NT2/D1 (cell line): Measurements from ENCODE around the gene PLXNA1.

ENCODE experiments used
- SUZ12 ChIP-seq: IDR thresholded peaks from 2 replicates; pipeline ENCODE4 v1.6.1; 2011; ENCODE audit not compliant: insufficient read length, insufficient read depth; ENCODE audit errors: extremely low read depth
- YY1 ChIP-seq: IDR thresholded peaks from 2 replicates; pipeline ENCODE4 v1.6.1; 2011; ENCODE audit not compliant: insufficient read length, insufficient read depth
- ZNF274 ChIP-seq: IDR thresholded peaks from 2 replicates; pipeline ENCODE4 v1.6.1; 2011; ENCODE audit warnings: mild to moderate bottlenecking, low read depth, low read length

DNA sequence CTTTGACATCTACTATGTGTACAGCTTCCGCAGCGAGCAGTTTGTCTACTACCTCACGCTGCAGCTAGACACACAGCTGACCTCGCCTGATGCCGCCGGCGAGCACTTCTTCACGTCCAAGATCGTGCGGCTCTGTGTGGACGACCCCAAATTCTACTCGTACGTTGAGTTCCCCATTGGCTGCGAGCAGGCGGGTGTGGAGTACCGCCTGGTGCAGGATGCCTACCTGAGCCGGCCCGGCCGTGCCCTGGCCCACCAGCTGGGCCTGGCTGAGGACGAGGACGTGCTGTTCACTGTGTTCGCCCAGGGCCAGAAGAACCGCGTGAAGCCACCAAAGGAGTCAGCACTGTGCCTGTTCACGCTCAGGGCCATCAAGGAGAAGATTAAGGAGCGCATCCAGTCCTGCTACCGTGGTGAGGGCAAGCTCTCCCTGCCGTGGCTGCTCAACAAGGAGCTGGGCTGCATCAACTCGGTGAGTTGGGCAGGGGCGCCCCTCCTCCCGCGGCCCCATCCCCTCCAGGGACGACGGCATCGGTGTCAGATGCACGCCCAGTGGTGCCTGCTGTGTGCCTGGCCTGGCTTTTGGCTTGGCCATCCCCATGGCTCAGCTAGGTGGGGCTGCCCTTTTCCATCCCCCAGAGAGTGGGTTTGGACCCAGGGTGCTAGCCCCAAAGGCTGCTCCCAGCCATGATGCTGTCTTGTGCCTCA is 6.6 kb downstream of the PLXNA1 start:
- TF ChIP-seq SUZ12, result no peak
- TF ChIP-seq YY1, result no peak
- no peak for TF ChIP-seq ZNF274
